GM21737 (cell line): Measurements from ENCODE around the gene PIK3R1.

Experiments
- ATAC-seq: cut with Tn5 transposase; IDR thresholded peaks from one replicate; pipeline ENCODE4 v1.9.1; 2021; ENCODE audit warnings: mild to moderate bottlenecking, moderate library complexity; ENCODE audit not compliant: unreplicated experiment

Gene PIK3R1

DNA sequence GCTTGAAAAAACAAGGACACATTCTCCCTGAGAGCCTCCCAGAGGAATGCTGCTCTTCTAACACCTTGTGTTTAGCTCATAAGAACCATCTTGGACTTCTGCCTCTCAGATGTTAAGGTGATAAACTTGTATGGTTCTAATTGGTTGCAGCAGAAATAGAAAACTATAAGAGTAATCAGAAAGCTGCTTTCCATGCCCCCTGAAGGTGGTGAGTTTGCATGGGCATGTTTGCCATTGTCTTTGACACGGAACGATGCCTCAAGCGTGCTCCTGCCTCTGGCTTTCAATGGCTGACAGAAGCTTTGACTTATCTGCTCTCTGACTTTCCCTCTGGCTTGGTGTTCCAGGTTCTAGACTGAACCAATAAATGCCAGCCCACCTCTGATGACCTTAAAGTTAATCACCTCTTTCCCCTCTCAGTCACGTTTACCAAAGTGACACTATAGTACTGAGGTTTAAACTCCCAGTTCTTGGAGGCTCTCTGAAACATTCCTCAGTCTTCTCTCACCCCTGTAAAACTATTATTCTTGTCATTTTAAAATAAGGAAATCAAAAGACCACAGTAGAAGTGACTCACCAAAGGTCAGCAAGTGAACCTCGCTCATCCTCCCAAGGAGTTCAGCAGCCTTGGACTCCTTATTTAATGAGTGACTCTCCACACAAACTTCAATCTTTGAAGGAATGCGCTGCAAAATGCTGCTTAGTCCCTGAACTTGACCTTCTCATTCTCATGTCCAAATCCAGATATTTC lies 103.6 kb downstream of the PIK3R1 start:
- no peak for ATAC-seq

DNA sequence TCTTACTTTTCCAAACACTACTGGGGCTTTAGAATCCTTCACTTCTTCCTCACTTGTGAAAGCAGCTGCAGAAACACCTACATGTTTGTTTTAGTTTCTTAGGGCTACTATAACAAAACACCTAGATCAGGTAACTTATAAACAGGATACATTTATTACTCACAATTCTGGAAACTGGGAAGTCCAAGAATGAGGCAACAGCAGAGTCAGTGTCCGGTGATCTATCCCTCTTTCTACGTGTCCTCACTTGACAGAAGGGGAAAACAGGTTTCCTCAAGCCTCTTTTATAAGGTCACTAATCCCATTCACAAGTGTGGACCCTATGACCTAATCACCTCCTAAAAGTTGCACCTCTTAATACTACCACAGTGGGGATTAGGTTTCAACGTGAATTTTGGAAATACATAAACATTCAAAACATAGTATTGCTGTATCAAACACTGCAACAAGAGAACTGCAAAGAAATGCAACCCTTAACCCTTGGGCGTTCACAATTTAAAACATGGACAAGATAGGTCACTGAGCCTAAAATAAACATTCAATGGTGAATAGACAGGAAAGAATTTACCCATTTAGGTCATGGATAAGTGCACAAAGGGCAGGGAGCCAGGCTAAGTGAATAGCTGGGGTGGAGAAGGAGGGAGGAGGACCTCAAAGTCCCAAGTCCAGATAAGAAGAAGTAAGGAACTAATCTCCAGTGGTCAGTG lies 104.3 kb downstream of the PIK3R1 start:
- no peak for ATAC-seq

DNA sequence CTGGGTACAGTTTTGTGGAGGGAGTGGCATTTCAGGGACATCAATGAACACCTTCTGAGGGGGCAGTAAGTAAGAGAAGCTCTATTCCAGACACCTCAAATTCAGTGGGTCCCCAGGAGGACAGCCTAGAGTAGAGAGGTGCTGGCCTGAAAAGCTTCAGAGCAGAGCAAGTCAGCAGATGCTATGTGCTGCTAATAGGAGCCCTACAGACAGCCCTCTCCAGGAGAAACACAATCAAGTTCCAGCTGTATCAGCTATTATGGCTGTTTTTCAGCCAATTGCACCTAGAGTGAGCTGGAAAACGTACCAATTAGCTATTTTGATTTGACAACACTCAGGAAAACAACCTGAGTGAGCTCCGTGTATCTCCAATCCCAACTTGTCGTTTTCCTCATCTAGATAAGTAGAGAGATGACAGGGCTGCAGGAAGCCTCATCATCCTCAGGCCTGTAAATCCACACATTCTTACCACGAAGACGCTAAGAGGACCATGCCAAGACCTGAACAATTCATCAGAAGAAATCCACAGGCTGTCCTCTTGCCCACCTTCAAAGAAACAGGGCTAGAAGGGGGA lies 104.9 kb downstream of the PIK3R1 start:
- no peak for ATAC-seq

DNA sequence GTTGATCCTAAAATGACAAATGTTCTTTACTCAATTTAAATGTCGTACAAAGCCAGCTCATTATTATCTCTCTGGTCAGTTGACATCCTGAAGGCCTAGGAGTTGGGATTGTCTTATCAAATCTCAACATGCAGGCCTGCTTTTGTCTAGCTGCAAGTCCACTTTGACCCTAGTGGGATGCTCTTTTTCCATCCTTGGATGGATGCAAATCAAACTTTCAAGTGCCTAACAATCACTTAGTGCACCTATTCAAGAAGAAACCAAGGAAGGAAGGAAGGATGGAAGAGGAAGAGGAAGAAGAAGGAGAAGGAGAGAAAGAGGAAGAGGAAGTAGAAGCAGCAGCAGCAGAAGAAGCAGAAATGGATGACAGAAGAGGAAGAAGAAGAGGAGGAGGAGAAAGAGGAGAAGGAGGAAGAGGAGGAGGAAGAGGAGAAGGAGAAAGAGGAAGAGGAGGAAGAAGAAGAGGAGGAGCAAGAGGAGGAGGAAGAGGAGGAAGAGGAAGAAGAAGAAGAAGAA lies 109.6 kb downstream of the PIK3R1 start:
- no peak for ATAC-seq

DNA sequence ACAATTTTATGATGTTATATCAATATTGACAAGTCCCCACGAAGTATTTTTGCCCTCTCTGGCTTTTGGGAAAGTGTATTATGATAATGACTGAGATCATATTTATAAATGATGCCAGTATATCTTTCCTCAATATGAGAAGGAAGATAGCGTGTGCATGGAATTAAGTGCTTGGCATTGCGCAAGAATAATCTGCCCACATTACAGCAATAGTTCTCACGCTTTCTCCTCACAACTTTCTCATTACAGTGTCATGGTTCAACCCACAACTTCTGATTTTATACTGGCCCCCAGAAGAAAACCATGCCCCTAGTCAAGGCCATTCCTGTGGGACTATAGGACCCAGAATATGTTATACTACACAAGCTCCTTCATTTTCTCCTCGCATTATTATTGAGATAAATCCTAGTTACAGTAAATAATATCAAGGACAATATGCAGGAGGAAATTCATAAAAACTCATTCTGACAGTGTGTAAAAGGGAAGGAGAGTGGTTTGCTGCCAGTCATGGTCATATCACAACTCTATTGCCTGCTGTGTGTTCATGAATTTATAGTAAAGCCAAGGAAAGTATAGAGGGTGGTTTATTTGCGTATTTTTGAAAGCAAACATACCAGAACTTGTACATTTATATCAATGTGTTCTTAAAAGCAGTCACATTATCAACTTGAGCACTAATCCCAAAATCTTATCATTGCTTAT lies 114.1 kb downstream of the PIK3R1 start:
- ATAC-seq: no peak

DNA sequence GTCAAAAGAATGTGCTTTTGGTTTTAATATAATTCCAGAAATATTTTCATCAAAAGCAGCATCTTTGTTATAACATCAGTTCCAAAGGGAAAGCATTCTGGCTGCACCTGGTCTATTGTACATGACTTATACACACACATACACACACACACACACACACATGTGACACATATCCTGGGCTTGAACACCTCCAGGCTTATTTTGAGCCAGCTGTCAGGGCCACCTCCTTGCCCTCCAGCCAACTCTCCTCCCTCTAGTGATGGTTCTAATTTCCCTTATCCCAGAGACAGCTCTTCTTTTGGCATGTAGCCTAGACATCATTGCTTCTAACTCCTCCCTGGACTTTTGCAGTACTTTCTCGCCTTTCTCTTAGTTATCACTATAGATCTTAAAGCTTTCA lies 115.0 kb downstream of the PIK3R1 start:
- no peak for ATAC-seq

DNA sequence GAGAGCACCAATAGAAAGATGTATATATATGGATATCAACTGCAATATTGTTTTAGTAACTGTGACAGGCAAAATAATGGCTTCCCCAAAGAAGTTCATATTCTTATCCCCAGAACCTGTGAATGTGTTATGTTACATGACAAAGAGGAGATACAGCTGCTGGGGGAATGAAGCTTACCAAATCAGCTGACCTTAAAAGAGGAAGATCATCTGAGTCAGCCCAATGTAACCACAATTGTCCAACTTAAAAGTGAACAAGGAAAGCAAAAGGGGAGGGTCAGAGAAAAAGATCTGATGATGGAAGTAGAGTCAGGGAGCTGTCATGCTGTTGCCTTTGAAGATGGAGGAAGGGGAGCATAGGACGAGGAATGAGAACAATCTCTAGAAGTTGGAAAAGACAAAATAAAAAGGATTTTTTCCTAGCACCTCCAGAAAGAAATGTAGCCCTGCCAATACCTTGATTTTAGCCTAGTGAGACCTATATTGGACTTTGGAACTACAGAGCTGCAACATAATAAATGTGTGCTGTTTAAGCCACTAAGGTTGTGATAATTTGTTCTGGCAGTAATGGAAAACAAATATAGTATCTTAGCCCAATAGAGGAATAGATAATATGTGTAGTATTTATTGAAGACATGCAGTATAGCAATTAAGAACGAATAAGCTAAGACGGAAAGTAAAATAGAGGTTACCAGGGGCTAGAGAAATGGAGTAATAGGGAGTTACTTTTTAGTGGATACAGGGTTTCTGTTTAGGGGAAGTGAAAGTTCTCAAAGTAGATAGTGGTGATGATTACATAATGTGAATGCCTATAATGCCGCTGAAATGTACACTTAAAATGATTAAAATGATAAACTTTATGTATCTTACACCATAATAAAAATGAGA lies 115.9 kb downstream of the PIK3R1 start:
- ATAC-seq: no peak

DNA sequence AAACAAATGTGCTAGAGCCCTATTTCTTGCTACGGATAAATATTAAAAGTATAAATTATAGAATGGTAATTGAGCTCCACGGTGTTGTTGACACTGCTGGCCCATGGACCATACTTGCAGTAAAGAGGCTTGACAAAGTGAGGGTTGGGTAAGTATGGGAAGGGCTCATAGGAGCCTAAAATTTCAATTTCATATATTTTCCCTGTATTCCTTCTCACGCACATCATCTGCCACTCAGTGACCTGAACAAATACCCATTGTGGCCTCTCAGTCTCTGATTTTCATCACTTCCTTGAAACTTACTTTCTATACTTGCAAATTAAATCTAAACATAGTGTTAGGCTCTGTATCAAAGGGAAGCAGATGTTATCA lies 116.5 kb downstream of the PIK3R1 start:
- no peak for ATAC-seq

DNA sequence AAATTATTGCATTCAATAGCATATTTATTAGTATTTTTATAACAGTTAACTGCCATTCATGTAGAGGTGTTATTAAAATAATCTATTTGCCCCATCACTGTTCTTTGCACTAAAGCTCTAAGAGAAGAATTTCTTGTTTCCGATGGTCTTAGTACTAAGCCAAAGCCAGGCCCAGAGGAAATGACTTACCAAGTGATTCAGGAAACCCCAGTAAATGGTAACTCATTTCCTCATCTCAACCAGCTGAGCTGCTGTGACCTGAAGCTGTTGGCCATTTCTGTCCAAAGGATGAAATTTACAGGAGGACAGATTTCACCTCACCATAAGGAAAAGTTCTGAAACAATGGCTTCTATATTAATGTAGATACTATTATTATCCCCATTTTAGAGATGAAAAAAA lies 117.0 kb downstream of the PIK3R1 start:
- ATAC-seq: no peak

DNA sequence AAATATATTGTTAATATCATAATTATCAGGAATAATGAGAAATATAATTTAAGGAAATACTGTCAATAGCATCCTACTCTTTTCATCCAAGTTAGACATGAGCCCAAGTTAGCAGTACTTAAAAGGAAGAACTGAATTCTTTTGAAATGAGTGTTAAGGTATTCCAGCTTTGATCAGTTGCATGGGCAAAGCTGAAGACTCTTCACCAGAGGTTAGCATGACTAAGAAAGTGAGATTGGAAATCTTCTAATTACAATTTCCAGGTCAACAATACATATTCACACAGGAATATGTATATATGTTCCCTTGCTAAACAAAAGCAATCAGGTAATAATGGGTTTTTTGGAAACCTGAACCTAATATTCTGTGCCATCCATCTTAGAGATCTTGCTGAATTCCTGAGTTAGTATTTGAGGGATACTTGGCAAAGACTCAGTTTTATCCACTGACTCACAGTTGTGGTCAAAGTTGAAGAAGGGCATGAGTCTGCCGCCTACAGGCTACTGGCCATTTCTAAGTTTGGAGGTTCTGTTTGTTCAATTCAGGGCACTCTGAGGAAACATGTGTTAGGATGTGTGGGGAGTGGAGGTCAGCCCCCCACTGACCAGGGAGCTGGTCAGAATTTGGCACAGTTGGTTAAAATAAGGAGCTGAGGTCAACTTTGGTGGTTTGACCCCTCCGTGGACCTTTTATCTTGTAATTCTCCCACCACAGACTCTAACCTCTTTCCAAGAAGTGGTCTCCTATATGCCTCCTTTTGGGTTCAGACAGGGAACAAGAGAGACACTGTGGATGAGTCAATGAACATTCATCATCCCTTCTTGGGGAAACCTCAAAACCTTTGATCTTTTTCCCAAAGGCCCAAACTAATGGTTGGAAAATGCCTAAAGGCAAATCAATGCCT lies 118.3 kb downstream of the PIK3R1 start:
- ATAC-seq: no peak

DNA sequence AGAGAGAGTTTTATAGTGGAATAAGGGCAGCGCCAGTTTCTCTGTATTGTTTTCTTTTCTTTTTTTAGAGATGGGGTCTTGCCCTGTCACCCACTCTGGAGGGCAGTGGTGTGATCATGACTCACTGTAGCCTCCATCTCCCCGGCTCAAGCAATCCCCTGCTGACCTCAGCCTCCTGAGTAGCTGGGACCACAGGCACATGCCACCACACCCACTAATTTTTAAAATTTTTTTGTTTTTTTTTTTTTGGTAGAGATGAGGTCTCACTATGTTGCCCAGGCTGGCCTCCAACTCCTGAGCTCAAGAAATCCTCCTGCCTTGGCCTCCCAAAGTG lies 119.0 kb downstream of the PIK3R1 start:
- no peak for ATAC-seq

DNA sequence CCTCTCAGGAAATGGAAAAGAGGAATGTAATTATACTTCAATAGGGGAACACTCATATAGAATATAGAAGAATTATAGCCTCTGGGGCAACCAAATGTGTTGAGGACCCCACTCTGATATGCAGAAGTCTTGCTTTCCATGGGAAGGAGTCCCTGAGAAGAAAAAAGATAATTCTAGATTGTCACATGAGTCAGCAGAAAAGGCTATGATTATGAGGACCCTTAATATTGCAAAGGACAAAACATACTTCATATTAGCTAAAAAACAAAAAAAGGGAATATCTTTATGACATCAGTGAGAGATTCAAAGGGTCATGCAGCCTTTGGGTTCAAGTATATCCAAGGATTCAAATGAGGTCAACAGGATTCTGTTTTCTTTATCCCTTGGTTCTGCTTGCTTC lies 119.5 kb downstream of the PIK3R1 start:
- ATAC-seq: no peak

DNA sequence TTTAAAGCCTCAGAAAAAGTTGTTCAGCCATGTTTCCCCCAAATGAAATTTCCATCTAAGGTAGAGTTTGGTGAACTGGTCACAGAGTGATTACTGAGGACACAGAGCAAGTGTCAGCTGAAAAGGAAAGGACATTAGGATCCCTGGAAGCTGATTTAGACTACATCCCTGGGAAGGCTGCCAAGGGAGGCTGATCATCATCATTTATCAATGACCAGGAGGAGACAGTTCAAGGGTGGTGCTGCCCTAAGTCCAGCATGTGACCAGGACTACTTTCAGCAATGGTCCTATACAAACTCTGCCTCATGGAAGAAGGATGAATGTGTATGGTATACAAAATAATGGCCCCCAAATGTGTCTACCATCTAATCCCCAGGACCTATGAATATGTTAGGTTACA lies 120.6 kb downstream of the PIK3R1 start:
- ATAC-seq: no peak

DNA sequence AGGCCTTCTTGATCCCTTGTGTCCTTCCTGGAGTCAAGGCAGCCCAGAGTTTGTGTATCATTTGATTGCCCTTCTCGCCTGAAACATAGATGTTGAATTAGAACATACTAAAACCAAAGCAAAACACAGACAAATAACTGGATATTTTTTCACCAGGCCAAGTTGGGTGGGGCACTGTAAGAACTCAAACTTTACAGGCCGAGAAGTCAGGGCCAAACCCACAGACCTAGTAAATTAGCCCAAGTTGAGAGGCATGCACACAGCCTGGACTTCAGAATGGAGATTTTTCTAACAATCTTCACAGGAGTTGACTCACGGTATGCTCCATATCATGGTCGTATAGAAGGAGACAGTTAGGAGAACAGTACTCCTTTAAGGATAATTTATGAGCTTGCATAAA lies 121.7 kb downstream of the PIK3R1 start:
- ATAC-seq: no peak

DNA sequence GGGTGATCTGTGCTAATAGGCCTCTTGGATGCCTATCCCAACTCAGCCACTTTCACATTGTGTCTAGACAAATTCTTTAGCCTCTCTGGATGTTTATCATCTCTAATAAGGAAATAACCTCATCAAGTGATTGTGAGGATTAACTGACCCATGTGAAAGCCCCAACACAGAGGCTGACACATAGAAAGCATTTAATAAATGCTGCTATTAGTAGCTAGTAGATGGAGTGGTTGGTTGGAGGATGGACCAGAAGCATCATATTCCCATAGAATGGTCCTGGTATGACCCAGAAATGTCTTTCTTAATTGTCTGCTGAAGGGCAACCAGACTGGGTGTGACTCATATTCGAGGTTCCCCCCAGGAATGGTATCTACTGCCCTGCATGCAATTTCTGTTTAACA lies 124.4 kb downstream of the PIK3R1 start:
- ATAC-seq: no peak

DNA sequence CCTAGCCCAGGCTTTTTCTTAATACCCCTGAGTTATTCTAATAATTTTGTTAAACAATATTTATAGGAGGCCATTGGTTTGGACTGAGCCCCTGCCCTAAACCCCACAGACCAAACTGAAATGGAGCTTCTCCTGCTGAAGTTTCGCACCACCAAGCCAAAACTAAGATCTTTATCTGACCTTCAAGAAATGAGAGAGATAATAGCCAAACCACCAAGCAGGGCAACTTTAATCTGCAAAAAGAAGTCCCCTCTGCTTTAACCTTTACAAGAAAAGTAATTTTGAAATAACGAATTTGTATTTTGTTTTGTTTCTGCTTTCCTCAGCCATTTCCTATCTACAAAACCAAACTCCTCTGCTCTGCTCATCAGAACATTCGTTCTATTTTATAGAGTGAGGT lies 125.5 kb downstream of the PIK3R1 start:
- no peak for ATAC-seq

DNA sequence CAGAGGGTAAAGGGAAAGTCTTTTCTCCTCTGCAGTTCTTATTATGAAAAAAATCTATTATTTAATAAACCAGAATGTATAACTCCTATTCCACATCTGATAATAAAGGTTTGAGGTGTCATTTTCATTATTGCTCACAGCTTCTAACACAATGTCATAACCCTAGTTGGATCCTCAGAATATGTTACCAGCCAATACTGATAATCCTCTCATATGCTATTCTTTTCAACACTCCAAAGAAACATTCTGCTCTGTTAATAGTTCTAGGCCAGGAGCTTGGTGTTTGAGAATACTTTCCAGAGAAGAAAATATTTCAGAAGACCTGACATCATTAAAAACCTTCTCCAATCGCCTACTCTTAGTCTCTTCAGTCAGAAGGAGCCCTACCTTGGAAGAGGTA lies 127.1 kb downstream of the PIK3R1 start:
- ATAC-seq: no peak

DNA sequence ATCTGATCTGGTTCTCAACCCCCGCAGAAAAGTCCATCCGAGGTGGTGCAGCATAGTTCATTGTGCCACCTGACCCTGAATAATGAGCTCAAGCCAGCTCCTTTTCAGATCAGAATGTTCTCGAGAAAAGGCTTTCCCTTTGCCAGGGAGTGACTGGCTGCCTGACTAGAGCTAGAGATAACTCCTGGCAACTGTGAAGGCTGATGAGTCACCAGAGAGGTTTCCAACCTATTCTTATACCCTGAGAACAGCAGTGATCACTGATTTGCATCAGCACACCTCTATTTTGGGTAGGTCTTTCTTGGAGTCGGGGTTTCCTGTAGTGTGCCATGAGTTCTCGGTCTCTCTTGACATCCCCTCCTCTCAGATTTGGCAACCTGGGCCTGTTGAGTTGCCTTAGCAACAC lies 127.9 kb downstream of the PIK3R1 start:
- peak; percentile 65 for ATAC-seq

DNA sequence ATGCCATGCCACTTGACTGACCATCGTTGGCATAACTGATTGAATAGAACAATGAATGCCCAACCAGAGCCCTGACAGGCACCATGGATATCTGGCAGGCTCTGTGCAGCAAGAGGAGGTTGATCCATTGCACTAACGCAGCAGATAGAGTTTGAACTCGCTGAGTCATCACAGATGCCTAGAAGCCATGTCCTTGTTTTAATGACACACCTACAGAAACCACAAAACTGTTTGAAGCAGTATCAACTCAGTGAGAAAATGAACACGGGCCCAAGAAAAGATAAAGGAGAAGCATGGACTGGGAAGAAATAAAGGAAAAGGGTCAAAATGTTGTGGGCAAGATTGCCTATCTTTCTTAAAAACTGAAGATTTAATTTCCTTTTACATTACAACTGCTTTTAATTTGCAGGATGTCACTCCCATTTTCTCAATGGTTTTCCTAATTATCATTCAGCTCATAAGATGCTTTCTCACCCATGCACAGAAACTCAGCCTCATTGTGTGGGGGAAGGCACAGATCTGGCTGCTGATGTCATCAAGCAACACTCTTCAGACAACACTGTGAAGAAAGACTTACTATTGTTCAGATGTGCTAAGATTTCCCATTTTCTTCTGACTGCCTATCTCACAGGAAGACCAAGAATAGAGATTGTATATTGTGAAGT lies 129.0 kb downstream of the PIK3R1 start:
- no peak for ATAC-seq
